SU-DHL-6 (cell line): ENCODE results near the gene TPSB2.
"Not testable (repeated sequence)": the region's sequence is repeated elsewhere in the genome, so short reads cannot be mapped to it uniquely, and the experiment has no call there.

Experiments
- CTCF ChIP-seq: fragments of 200-600 bp; sonication (generic); IDR thresholded peaks from one replicate; pipeline ENCODE4 v1.5.1; 2017; ENCODE audit warnings: antibody characterized with exemption, mild to moderate bottlenecking, low read length, moderate library complexity; ENCODE audit not compliant: insufficient read depth, poor library complexity, severe bottlenecking
- EZH2phosphoT487 ChIP-seq: fragments of 200-600 bp; sonication (generic), shearing (Covaris generic); conservative IDR thresholded peaks from 2 replicates; pipeline ENCODE4 v1.6.1; 2018; ENCODE audit warnings: mild to moderate bottlenecking, antibody characterized with exemption, low read length, moderate library complexity, mixed read lengths

- TF ChIP-seq CTCF, EZH2phosphoT487: not testable (repeated sequence)
Measured at GRCh38 chr16:1243907-1244850, 14.2 kb upstream of the TPSB2 start.
